Endothelial cell (in vitro differentiated cells): ENCODE measurements around the gene HDAC4. TPM values are rescaled to one million over a fixed set of nuclear protein-coding genes. Genes with fewer than 3 reads are reported as not detected.

ENCODE experiments used
- DNase-seq: peaks from one replicate; pipeline ENCODE4 v3.0.0; 2021; ENCODE audit warnings: low spot score
- H3K27ac Mint-ChIP-seq: one replicate; pipeline ENCODE4 v1.8.0; 2021; ENCODE audit warnings: mixed read lengths, inconsistent platforms; ENCODE audit not compliant: unreplicated experiment
- H3K27me3 Mint-ChIP-seq: one replicate; pipeline ENCODE4 v1.8.0; 2021; ENCODE audit warnings: mild to moderate bottlenecking, moderate library complexity, mixed read lengths, inconsistent platforms; ENCODE audit not compliant: unreplicated experiment
- H3K36me3 Mint-ChIP-seq: one replicate; pipeline ENCODE4 v1.8.0; 2021; ENCODE audit warnings: mild to moderate bottlenecking, low read depth, mixed read lengths, inconsistent platforms; ENCODE audit not compliant: unreplicated experiment
- H3K4me1 Mint-ChIP-seq: one replicate; pipeline ENCODE4 v1.8.0; 2021; ENCODE audit warnings: mild to moderate bottlenecking, mixed read lengths, inconsistent platforms; ENCODE audit not compliant: unreplicated experiment
- H3K4me3 Mint-ChIP-seq: one replicate; pipeline ENCODE4 v1.8.0; 2021; ENCODE audit warnings: mild to moderate bottlenecking, mixed read lengths, inconsistent platforms; ENCODE audit not compliant: unreplicated experiment
- H3K9me3 Mint-ChIP-seq: one replicate; pipeline ENCODE4 v1.8.0; 2021; ENCODE audit warnings: mixed read lengths, inconsistent platforms; ENCODE audit not compliant: unreplicated experiment
- CTCF ChIP-seq: fragments of 200-600 bp; sonication (generic); IDR thresholded peaks from one replicate; pipeline ENCODE4 v1.5.0; 2021; ENCODE audit warnings: antibody characterized with exemption; ENCODE audit not compliant: unreplicated experiment
- total RNA-seq: library from RNA; stranded (reverse); fragmentation: NEBNext Ultra II Directional; extraction: Animal tissue kit (Norgen Biotek cat#: 25700); gene quantifications from one replicate; pipeline ENCODE4 v1.2.1, GENCODE V29; 2021; ENCODE audit not compliant: unreplicated experiment

Gene HDAC4
- total RNA-seq, 1 donor from 2014 or later: 26.0 TPM

- Mint-ChIP-seq H3K27ac (no peak overlapping the region), H3K9me3 (no peaks in the 10 kb centered on the region)
- no peak for DNase-seq
Observed at GRCh38 chr2:239331560-239331959, 69.3 kb downstream of the HDAC4 start.

GRCh38 chr2:239330836-239331235 lies 70.0 kb downstream of the HDAC4 start:
- no peak for TF ChIP-seq CTCF
- H3K27ac Mint-ChIP-seq: no peak overlapping the region
- peaks cover 1% of the 10 kb centered on the region for H3K27me3 Mint-ChIP-seq
- H3K4me3 Mint-ChIP-seq: no peak overlapping the region
- peaks cover 16% of the 10 kb centered on the region for H3K4me1 Mint-ChIP-seq
- no peak for DNase-seq
- H3K9me3 Mint-ChIP-seq: no peaks in the 10 kb centered on the region
- no peaks in the 10 kb centered on the region for H3K36me3 Mint-ChIP-seq

More at GRCh38 chr2:239331560-239331959, 69.3 kb downstream of the HDAC4 start:
- Mint-ChIP-seq H3K4me3 (no peak overlapping the region), H3K36me3 (no peaks in the 10 kb centered on the region), H3K27me3 (peaks cover 1% of the 10 kb centered on the region), H3K4me1 (peaks cover 16% of the 10 kb centered on the region)
- TF ChIP-seq CTCF: no peak

GRCh38 chr2:239329972-239330572 lies 70.7 kb downstream of the HDAC4 start:
- H3K36me3 Mint-ChIP-seq: no peaks in the 10 kb centered on the region
- no peaks in the 10 kb centered on the region for H3K9me3 Mint-ChIP-seq
- no peak for TF ChIP-seq CTCF
- no peak overlapping the region for H3K27ac Mint-ChIP-seq
- no peak overlapping the region for H3K4me3 Mint-ChIP-seq
- peaks cover 1% of the 10 kb centered on the region for H3K27me3 Mint-ChIP-seq
- no peak for DNase-seq
- H3K4me1 Mint-ChIP-seq: peaks cover 16% of the 10 kb centered on the region

GRCh38 chr2:239329284-239329971 lies 71.4 kb downstream of the HDAC4 start:
- Mint-ChIP-seq H3K36me3 (no peaks in the 10 kb centered on the region), H3K27me3 (peaks cover 1% of the 10 kb centered on the region), H3K4me1 (peaks cover 16% of the 10 kb centered on the region), H3K9me3 (no peaks in the 10 kb centered on the region), H3K4me3 (no peak overlapping the region), H3K27ac (no peak overlapping the region)
- TF ChIP-seq CTCF: no peak
- DNase-seq: no peak

- Mint-ChIP-seq H3K9me3 (no peaks in the 10 kb centered on the region), H3K27ac (no peak overlapping the region), H3K36me3 (no peaks in the 10 kb centered on the region), H3K27me3 (peaks cover 1% of the 10 kb centered on the region), H3K4me1 (peaks cover 16% of the 10 kb centered on the region), H3K4me3 (no peak overlapping the region)
- no peak for TF ChIP-seq CTCF
- no peak for DNase-seq
Observed at GRCh38 chr2:239328351-239329191, 72.2 kb downstream of the HDAC4 start.
